NCI-H345 (cell line): ENCODE results near the gene MAML1.

Experiments used
- DNase-seq: peaks from one replicate; lab custom pipeline; 2025; lab: John Stamatoyannopoulos, UW

Gene MAML1

GRCh38 chr5:179793468-179794139, 61.0 kb downstream of the MAML1 start, which contains the start of gene LTC4S:
Gene LTC4S (plus strand): TSS chr5:179793986. CDS start chr5:179794081, 95 bp downstream.
- no peak for DNase-seq

GRCh38 chr5:179794171-179794570, 61.5 kb downstream of the MAML1 start:
- no peak for DNase-seq

GRCh38 chr5:179794575-179794974, 62.0 kb downstream of the MAML1 start:
- no peak for DNase-seq

GRCh38 chr5:179795049-179795862, 62.6 kb downstream of the MAML1 start:
- DNase-seq: peak; percentile 88

- peak; percentile 89 for DNase-seq
Observed at GRCh38 chr5:179795863-179796833, 63.5 kb downstream of the MAML1 start.

- no peak for DNase-seq
Observed at GRCh38 chr5:179796877-179797608, 64.4 kb downstream of the MAML1 start.

GRCh38 chr5:179797741-179798140, 65.1 kb downstream of the MAML1 start:
- DNase-seq: no peak

- no peak for DNase-seq
Observed at GRCh38 chr5:179798144-179798770, 65.6 kb downstream of the MAML1 start.

GRCh38 chr5:179798771-179799643, 66.4 kb downstream of the MAML1 start:
- DNase-seq: no peak

GRCh38 chr5:179799644-179799973, 67.0 kb downstream of the MAML1 start:
- DNase-seq: no peak

GRCh38 chr5:179800071-179800695, 67.6 kb downstream of the MAML1 start:
- no peak for DNase-seq

- no peak for DNase-seq
Observed at GRCh38 chr5:179800696-179801201, 68.1 kb downstream of the MAML1 start.

- DNase-seq: no peak
Observed at GRCh38 chr5:179801304-179802206, 68.9 kb downstream of the MAML1 start.

GRCh38 chr5:179802207-179802883, 69.7 kb downstream of the MAML1 start:
- DNase-seq: no peak

GRCh38 chr5:179802950-179803562, 70.4 kb downstream of the MAML1 start:
- DNase-seq: peak; percentile 92

GRCh38 chr5:179803651-179804554, 71.3 kb downstream of the MAML1 start:
- peak; percentile 76 for DNase-seq
